ENCODE results near the gene ALKBH1. TPM values are rescaled to one million over a fixed set of nuclear protein-coding genes. Genes with fewer than 3 reads are reported as not detected.
A peak's percentile ranks its signal among the peaks of the same experiment; 100 is the strongest.
"Not testable (repeated sequence)": the region's sequence is repeated elsewhere in the genome, so short reads cannot be mapped to it uniquely, and the experiment has no call there.

The ALKBH1 gene
- total RNA-seq, 1 donor from 2014 or later = 9.6 TPM

- no peak for DNase-seq (ENCODE audit: low read depth)
Measured at GRCh38 chr14:77674931-77675330, 32.9 kb downstream of the ALKBH1 start.

- DNase-seq (ENCODE audit: low read depth) = no peak
Measured at GRCh38 chr14:77673193-77673592, 34.6 kb downstream of the ALKBH1 start.

- DNase-seq (ENCODE audit: low read depth) = no peak
Measured at GRCh38 chr14:77667331-77667730, 40.5 kb downstream of the ALKBH1 start.

GRCh38 chr14:77663293-77663692, 44.5 kb downstream of the ALKBH1 start:
- no peak for DNase-seq (ENCODE audit: low read depth)

GRCh38 chr14:77661562-77661961, 46.3 kb downstream of the ALKBH1 start:
- DNase-seq (ENCODE audit: low read depth) = not testable (repeated sequence)

GRCh38 chr14:77660754-77661153, 47.1 kb downstream of the ALKBH1 start:
- DNase-seq (ENCODE audit: low read depth) = no peak

- no peak for DNase-seq (ENCODE audit: low read depth)
Measured at GRCh38 chr14:77659831-77660230, 48.0 kb downstream of the ALKBH1 start.

- DNase-seq (ENCODE audit: low read depth) = no peak
Measured at GRCh38 chr14:77657280-77657679, 50.5 kb downstream of the ALKBH1 start.

GRCh38 chr14:77654001-77654441, 53.8 kb downstream of the ALKBH1 start:
- no peak for DNase-seq (ENCODE audit: low read depth)

GRCh38 chr14:77649326-77649725, 58.5 kb downstream of the ALKBH1 start:
- no peak for DNase-seq (ENCODE audit: low read depth)

- DNase-seq (ENCODE audit: low read depth) = no peak
Measured at GRCh38 chr14:77648520-77649200, 59.2 kb downstream of the ALKBH1 start.

- no peak for DNase-seq (ENCODE audit: low read depth)
Measured at GRCh38 chr14:77647853-77648252, 60.0 kb downstream of the ALKBH1 start.

- no peak for DNase-seq (ENCODE audit: low read depth)
Measured at GRCh38 chr14:77646907-77647306, 60.9 kb downstream of the ALKBH1 start.

GRCh38 chr14:77645520-77646230, 62.1 kb downstream of the ALKBH1 start:
- no peak for DNase-seq (ENCODE audit: low read depth)

- DNase-seq (ENCODE audit: low read depth) = no peak
Measured at GRCh38 chr14:77642407-77642806, 65.4 kb downstream of the ALKBH1 start.

- peak; percentile 54 for DNase-seq (ENCODE audit: low read depth)
Measured at GRCh38 chr14:77641534-77642341, 66.1 kb downstream of the ALKBH1 start.

GRCh38 chr14:77640756-77641533, 66.9 kb downstream of the ALKBH1 start:
- DNase-seq (ENCODE audit: low read depth) = no peak

- DNase-seq (ENCODE audit: low read depth) = peak; percentile 15
Measured at GRCh38 chr14:77638771-77639171, 69.1 kb downstream of the ALKBH1 start.

GRCh38 chr14:77635869-77636268, 72.0 kb downstream of the ALKBH1 start:
- DNase-seq (ENCODE audit: low read depth) = not testable (repeated sequence)

GRCh38 chr14:77635466-77635865, 72.4 kb downstream of the ALKBH1 start:
- not testable (repeated sequence) for DNase-seq (ENCODE audit: low read depth)

GRCh38 chr14:77630111-77630510, 77.7 kb downstream of the ALKBH1 start:
- DNase-seq (ENCODE audit: low read depth) = no peak
